Dermis lymphatic vessel endothelial cell (primary cell): ENCODE data around the gene BLM. TPM values are rescaled to one million over a fixed set of nuclear protein-coding genes. Genes with fewer than 3 reads are reported as not detected.

Experiments
- total RNA-seq: library from RNA; depleted of rRNA; stranded (reverse); fragments of >200 nt; gene quantifications from 2 replicates; pipeline ENCODE4 v1.2.1, GENCODE V29; 2014

BLM gene
- total RNA-seq = 1.4 and 2.4 TPM in 2 replicates

GRCh38 chr15:90716976-90717821, at the start of gene BLM:
TSS of gene BLM (plus strand) at chr15:90717346. CDS start at chr15:90747393, 30,047 bp downstream.

Other genes with a start within 250 kb of the BLM start
- gene CRTC3, start 187.4 kb upstream of the BLM start, total RNA-seq = 7.8 and 8.6 TPM in 2 replicates
- gene FURIN, start 151.2 kb downstream of the BLM start, total RNA-seq = 44.2 and 47.4 TPM in 2 replicates
- gene FES, start 167.2 kb downstream of the BLM start, total RNA-seq = 41.3 and 47.0 TPM in 2 replicates
- 11.4 and 18.4 TPM in 2 replicates for gene MAN2A2, start 186.0 kb downstream of the BLM start, total RNA-seq
- 7.6 and 8.5 TPM in 2 replicates for gene HDDC3, start 215.2 kb downstream of the BLM start, total RNA-seq
- 94.6 and 109 TPM in 2 replicates for gene UNC45A, start 217.9 kb downstream of the BLM start, total RNA-seq
- gene RCCD1, start 237.5 kb downstream of the BLM start, total RNA-seq = 4.0 and 4.9 TPM in 2 replicates